Tibial artery (tissue), 4 donors: ENCODE results near the gene A2M.

Experiments
- DNase-seq, 2 donors: peaks; one replicate each; pipeline ENCODE4 v3.0.0-alpha.2; 2019
- H3K27ac ChIP-seq, 2 donors: fragments of 200-600 bp; sonication (generic) in 1 of 2; 1 replicate in 1 of 2; 2 replicates in 1 of 2; pipeline ENCODE4 v1.5.1; 2018 to 2019; ENCODE audit warnings: mild to moderate bottlenecking in 1 of 2
- H3K27me3 ChIP-seq, 2 donors: fragments of 200-600 bp; sonication (generic) in 1 of 2; one replicate each; pipeline versions ENCODE4 v1.5.1 to v1.6.0; 2016 to 2019
- H3K36me3 ChIP-seq, 3 donors: fragments of 200-600 bp; sonication (generic) in 2 of 3; one replicate each; pipeline ENCODE4 v1.5.1; 2016 to 2019; ENCODE audit warnings: mild to moderate bottlenecking in 2 of 3
- H3K4me1 ChIP-seq, 4 donors: fragments of 200-600 bp; sonication (generic) in 2 of 4; 1 replicate in 3 of 4; 2 replicates in 1 of 4; pipeline ENCODE4 v1.5.1; 2016 to 2019
- H3K4me3 ChIP-seq, 2 donors: fragments of 200-600 bp; sonication (generic) in 1 of 2; 1 replicate in 1 of 2; 2 replicates in 1 of 2; pipeline ENCODE4 v1.5.1; 2018 to 2019; ENCODE audit warnings: mild to moderate bottlenecking in 2 of 2
- H3K9me3 ChIP-seq, 3 donors: fragments of 200-600 bp; sonication (generic) in 1 of 3; one replicate each; pipeline ENCODE4 v1.5.1; 2016 to 2019
- CTCF ChIP-seq, 2 experiments: fragments of 200-600 bp in 1 of 2; fragments of 450-650 bp in 1 of 2; IDR thresholded peaks; one replicate each; pipeline ENCODE4 v1.5.1; 2017 to 2019; ENCODE audit warnings: antibody characterized with exemption in 2 of 2, mild to moderate bottlenecking in 1 of 2, moderate library complexity in 1 of 2
- intact Hi-C: fragments of 100-400 bp; cut with DNase I; formaldehyde crosslinking; loops from one replicate; pipeline ENCODE4 v1.15.0; 2023; ENCODE audit warnings: low total_unique reads

Gene A2M

DNA sequence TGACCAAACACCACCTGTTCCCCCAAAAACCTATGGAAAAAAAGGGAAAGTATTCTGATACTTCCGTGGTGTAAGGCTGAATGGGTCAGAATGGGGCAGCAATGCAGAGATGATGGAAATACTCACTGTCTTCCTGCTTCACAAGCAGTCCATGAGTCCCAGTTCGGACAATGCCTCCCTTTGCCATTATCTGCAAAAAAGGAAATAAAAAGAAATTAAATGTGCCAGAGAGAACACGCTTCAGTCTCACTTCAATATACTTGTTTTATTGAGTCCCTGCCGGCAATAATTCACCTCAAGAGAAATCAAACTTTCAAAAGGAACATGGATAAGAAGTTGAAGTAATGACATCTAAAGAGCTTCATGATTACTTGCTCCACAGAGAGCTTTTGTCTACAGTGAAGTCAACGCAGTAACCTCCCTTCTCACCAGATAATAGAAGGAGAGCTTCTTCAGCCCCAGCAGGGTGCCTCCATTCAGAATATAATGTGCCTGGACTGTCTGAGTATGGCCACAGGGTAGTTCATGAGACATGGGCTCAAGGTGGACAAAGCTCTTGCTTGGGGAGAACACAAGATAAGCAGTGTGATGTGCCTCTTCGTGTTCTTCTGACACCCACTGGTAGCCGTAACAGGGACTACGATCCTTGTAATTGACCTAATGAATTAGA, 14.6 kb downstream of the A2M start:
- Histone ChIP-seq H3K27me3 (no peaks in the 10 kb centered on the region), H3K9me3 (no peaks in the 10 kb centered on the region), H3K4me3 (no peak overlapping the region), H3K36me3 (peaks cover 97 to 100% (median 97%) of the 10 kb centered on the region in 3 donors), H3K4me1 (no peaks in the 10 kb centered on the region), H3K27ac (no peak overlapping the region)
- DNase-seq: no peak
- intact Hi-C loops: no loop called here
- no peak for TF ChIP-seq CTCF (IDR thresholded peaks at IDR 0.05)

GRCh38 chr12:9099552-9100190, 16.0 kb downstream of the A2M start:
- Histone ChIP-seq H3K27ac (no peak overlapping the region), H3K36me3 (peaks cover 93 to 97% (median 93%) of the 10 kb centered on the region in 3 donors), H3K4me3 (no peak overlapping the region), H3K9me3 (no peaks in the 10 kb centered on the region), H3K27me3 (no peaks in the 10 kb centered on the region), H3K4me1 (no peaks in the 10 kb centered on the region)
- no peak for DNase-seq
- no peak for TF ChIP-seq CTCF (IDR thresholded peaks at IDR 0.05)
- intact Hi-C loops: no loop called here

DNA sequence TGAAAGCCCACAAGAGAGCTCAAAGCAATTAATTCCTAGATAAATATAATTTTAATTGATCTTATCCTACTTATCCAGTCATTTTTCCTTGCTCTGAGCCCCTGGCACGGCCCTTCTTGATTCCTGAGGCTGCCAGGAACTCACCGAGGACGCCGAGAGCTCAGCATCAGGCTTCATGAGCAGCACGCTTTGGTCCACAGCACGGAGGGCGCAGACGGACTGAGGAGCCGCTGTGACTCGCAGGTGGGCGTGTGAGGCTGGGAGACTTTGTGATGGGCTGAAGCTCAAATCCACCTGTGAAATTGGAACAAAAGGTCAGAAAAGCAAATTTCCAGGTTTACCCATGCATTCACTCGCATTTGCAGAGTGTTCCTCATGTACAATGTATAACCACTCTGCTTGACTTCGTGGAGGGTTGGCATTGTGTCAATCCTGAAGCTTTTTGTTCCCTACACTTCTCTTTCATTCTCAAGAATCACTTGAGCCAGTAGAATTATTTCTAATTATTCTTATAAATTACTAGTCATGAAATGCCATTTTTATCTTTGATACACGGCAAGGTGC, 17.2 kb downstream of the A2M start:
- intact Hi-C loops: no loop called here
- no peaks in the 10 kb centered on the region for H3K9me3 ChIP-seq
- no peak overlapping the region for H3K27ac ChIP-seq
- no peaks in the 10 kb centered on the region for H3K27me3 ChIP-seq
- TF ChIP-seq CTCF (IDR thresholded peaks at IDR 0.05): no peak
- no peaks in the 10 kb centered on the region for H3K4me1 ChIP-seq
- H3K4me3 ChIP-seq: no peak overlapping the region
- H3K36me3 ChIP-seq: peaks cover 91 to 97% (median 96%) of the 10 kb centered on the region in 3 donors
- no peak for DNase-seq

- peaks cover 91 to 97% (median 96%) of the 10 kb centered on the region in 3 donors for H3K36me3 ChIP-seq
Observed at GRCh38 chr12:9098115-9098452, 17.6 kb downstream of the A2M start.

GRCh38 chr12:9096563-9097176, 19.0 kb downstream of the A2M start:
- intact Hi-C loops: no loop called here
- H3K27ac ChIP-seq: no peak overlapping the region
- DNase-seq: no peak
- H3K27me3 ChIP-seq: no peaks in the 10 kb centered on the region
- peaks cover 91 to 97% (median 97%) of the 10 kb centered on the region in 3 donors for H3K36me3 ChIP-seq
- H3K9me3 ChIP-seq: no peaks in the 10 kb centered on the region
- H3K4me3 ChIP-seq: no peak overlapping the region
- no peaks in the 10 kb centered on the region for H3K4me1 ChIP-seq
- TF ChIP-seq CTCF (IDR thresholded peaks at IDR 0.05): no peak

More at GRCh38 chr12:9098115-9098452, 17.6 kb downstream of the A2M start:
- TF ChIP-seq CTCF (IDR thresholded peaks at IDR 0.05): no peak
- no peak for DNase-seq
- H3K4me3 ChIP-seq: no peak overlapping the region
- no peaks in the 10 kb centered on the region for H3K4me1 ChIP-seq
- H3K9me3 ChIP-seq: no peaks in the 10 kb centered on the region
- no peak overlapping the region for H3K27ac ChIP-seq
- H3K27me3 ChIP-seq: no peaks in the 10 kb centered on the region
- intact Hi-C loops: no loop called here
